Heart right ventricle (tissue), 16 donors: ENCODE measurements around the gene SPATA2. TPM values are rescaled to one million over a fixed set of nuclear protein-coding genes. Genes with fewer than 3 reads are reported as not detected.

Experiments
- ATAC-seq, 8 donors: fragments of 200-7000 bp; cut with Tn5 transposase; one replicate each; pipeline ENCODE4 v1.9.1; 2020; ENCODE audit warnings: mild to moderate bottlenecking in 8 of 8, moderate library complexity in 8 of 8, moderate number of reproducible peaks in 1 of 8
- DNase-seq, 2 donors: peaks; one replicate each; pipeline ENCODE4 v3.0.0-alpha.2; 2020
- H3K27ac ChIP-seq, 10 donors: fragments of 200-600 bp; sonication (generic) in 2 of 10; one replicate each; pipeline versions ENCODE4 v1.5.0 to v1.8.0; 2020 to 2022; ENCODE audit warnings: mild to moderate bottlenecking in 3 of 10
- H3K27me3 ChIP-seq, 7 donors: fragments of 200-600 bp; one replicate each; pipeline ENCODE4 v1.8.0; 2021 to 2022; ENCODE audit warnings: mild to moderate bottlenecking in 2 of 7
- H3K36me3 ChIP-seq, 9 donors: fragments of 200-600 bp; sonication (generic) in 1 of 9; one replicate each; pipeline versions ENCODE4 v1.5.0 to v1.8.0; 2020 to 2022; ENCODE audit warnings: mild to moderate bottlenecking in 2 of 9
- H3K4me1 ChIP-seq, 9 donors: fragments of 200-600 bp; sonication (generic) in 1 of 9; one replicate each; pipeline versions ENCODE4 v1.5.0 to v1.8.0; 2020 to 2022; ENCODE audit warnings: mild to moderate bottlenecking in 4 of 9
- H3K4me3 ChIP-seq, 10 donors: fragments of 200-600 bp; sonication (generic) in 2 of 10; one replicate each; pipeline versions ENCODE4 v1.5.0 to v1.8.0; 2020 to 2022; ENCODE audit warnings: mild to moderate bottlenecking in 7 of 10, moderate library complexity in 2 of 10
- H3K9me3 ChIP-seq, 11 donors: fragments of 200-600 bp in 10 of 11; sonication (generic) in 2 of 11; one replicate each; pipeline versions ENCODE4 v1.5.0 to v1.8.0; 2013 to 2022; ENCODE audit warnings: mild to moderate bottlenecking in 2 of 11, control low read depth in 1 of 11, moderate library complexity in 1 of 11
- WGBS, 2 donors: extraction: QIAGEN DNeasy Blood & Tissue Kit; methylation state at CpG; one replicate each; pipeline ENCODE4 v1.1.7; 2013; ENCODE audit warnings: inconsistent platforms in 1 of 2; 5-methylcytosine and 5-hydroxymethylcytosine counted together
- intact Hi-C, 10 donors: fragments of 100-400 bp; cut with DNase I; formaldehyde crosslinking; loops; one replicate each; pipeline versions ENCODE4 v1.11.1 to v1.14.2; 2022
- polyA plus RNA-seq, 2 donors: library from polyadenylated mRNA; stranded (reverse); fragments of 200-250 nt; gene quantifications; one replicate each; pipeline ENCODE4 v1.2.3, GENCODE V29; 2013
- total RNA-seq, 10 donors: library from RNA; stranded (reverse); fragmentation: NEBNext Ultra II Directional in 3 of 10; extraction: Animal tissue kit (Norgen Biotek cat#: 25700) in 3 of 10; gene quantifications; one replicate each; pipeline versions ENCODE4 v1.2.1 to v1.2.4, GENCODE V29; 2021 to 2023
- TF ChIP-seq, protein P1 (sequence below), 9 donors: fragments of 200-600 bp; sonication (generic) in 2 of 9; IDR thresholded peaks; one replicate each; pipeline versions ENCODE4 v1.5.0 to v1.8.0; 2021 to 2022; ENCODE audit warnings: antibody characterized with exemption in 9 of 9, mild to moderate bottlenecking in 5 of 9, moderate library complexity in 1 of 9
- donor health status: Arrhythmogenic right ventricular cardiomyopathy.
- donor health status: ischemic (EF 13 %, LVEDD 7.1; RV severe dilation, severe dysfunction).
- donor health status: healthy with polysubstance abuse.
- donor health status: DM: no; HTN: yes; CAD: no.
- donor health status: DM: no; HTN: no; CAD: no.
- donor health status: ischemic (EF 25% LVEDD 6.9; RV normal size, moderate dysfunction).
- donor health status: ischemic (EF 25% LVEDD 5.7; RV mildly dilated, moderate dysfunction).
- donor health status: healthy.
- donor health status: DM: yes; HTN: yes; CAD: no.
- donor health status: Ischemic cardiomyopathy.
- donor health status: ischemic (EF 35%, LVEDD 5.7; RV mildly dilated, moderate dysfunction).
- donor health status: nonischemic (EF 11% LVEDD 7.7; RV severe dilation, severe dysfunction).
- donor health status: DM: yes; HTN: yes; CAD: no.
- donor health status: PGD.
- donor health status: ischemic (EF 29% LVEDD 5.4; RV normal size, mild dysfunction).
- donor health status: nonischemic (EF 23%, LVEDD 6.1; RV moderate dilation, normal function).

SPATA2 gene
- total and polyA plus RNA-seq, 12 donors, result 4.8 to 11.8 (median 6.6) TPM

DNA sequence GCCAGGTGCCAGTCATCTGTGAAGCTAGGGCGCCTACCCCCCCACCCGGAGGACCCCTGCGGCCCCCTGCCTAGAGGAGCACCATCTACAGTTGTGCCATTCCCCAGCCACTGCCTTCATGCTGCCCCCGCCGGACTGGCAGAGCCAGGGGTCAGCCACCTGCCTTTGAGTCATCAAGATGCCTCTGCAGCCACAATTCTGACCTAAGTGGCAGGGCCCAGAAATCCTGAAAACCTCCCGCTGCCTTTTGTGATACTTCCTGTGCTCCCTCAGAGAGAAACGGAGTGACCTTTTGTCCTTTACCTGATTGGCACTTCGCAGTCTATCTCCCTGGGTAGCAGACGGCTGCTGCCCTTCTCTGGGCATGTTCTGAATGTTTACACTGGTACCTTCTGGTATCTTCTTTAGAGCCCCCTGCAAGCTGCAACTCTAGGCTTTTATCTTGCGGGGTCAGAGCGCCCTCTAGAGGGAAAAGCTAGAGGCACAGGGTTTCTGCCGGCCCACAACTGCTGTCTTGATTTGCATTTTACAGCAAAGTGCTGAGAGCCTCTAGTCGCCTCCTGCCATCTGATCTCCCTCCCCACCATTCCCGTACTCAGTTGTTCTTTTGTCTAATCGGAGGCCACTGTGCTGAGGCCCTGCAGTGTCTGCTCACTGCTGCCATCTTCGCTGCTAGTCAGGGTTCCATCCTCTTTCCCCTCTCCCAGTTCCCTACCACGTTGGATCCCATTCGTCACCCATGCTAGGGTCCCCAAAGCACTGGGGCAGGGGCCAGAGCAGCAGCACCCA, 26.9 kb downstream of the SPATA2 start:
- Histone ChIP-seq H3K9me3 (no peaks in the 10 kb centered on the region), H3K36me3 (peaks cover 0 to 59% (median 13%) of the 10 kb centered on the region in 9 donors), H3K27me3 (no peaks in the 10 kb centered on the region), H3K4me1 (peaks cover 25 to 68% (median 63%) of the 10 kb centered on the region in 9 donors), H3K27ac (peak overlapping the region in 9 of 10 donors; percentile 3 to 79 (median 71)), H3K4me3 (no peak overlapping the region)
- TF ChIP-seq, protein P1, sequence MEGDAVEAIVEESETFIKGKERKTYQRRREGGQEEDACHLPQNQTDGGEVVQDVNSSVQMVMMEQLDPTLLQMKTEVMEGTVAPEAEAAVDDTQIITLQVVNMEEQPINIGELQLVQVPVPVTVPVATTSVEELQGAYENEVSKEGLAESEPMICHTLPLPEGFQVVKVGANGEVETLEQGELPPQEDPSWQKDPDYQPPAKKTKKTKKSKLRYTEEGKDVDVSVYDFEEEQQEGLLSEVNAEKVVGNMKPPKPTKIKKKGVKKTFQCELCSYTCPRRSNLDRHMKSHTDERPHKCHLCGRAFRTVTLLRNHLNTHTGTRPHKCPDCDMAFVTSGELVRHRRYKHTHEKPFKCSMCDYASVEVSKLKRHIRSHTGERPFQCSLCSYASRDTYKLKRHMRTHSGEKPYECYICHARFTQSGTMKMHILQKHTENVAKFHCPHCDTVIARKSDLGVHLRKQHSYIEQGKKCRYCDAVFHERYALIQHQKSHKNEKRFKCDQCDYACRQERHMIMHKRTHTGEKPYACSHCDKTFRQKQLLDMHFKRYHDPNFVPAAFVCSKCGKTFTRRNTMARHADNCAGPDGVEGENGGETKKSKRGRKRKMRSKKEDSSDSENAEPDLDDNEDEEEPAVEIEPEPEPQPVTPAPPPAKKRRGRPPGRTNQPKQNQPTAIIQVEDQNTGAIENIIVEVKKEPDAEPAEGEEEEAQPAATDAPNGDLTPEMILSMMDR (IDR thresholded peaks at IDR 0.05), result peak; percentile 48 to 81 (median 76)
- peak in 6 of 8 donors; percentile 3 to 32 (median 14) for ATAC-seq
- intact Hi-C loops, result loop anchor here in 4 of 10 donors (1.0 to 5.0 kb wide), 4 partner anchors 36 to 279 kb away; no protein-coding TSS in a partner anchor
- DNase-seq, result peak in 1 of 2 donors; percentile 38
- 61 to 65% methylated on average over 18 of the region's 18 CpGs for WGBS, 2 donors

DNA sequence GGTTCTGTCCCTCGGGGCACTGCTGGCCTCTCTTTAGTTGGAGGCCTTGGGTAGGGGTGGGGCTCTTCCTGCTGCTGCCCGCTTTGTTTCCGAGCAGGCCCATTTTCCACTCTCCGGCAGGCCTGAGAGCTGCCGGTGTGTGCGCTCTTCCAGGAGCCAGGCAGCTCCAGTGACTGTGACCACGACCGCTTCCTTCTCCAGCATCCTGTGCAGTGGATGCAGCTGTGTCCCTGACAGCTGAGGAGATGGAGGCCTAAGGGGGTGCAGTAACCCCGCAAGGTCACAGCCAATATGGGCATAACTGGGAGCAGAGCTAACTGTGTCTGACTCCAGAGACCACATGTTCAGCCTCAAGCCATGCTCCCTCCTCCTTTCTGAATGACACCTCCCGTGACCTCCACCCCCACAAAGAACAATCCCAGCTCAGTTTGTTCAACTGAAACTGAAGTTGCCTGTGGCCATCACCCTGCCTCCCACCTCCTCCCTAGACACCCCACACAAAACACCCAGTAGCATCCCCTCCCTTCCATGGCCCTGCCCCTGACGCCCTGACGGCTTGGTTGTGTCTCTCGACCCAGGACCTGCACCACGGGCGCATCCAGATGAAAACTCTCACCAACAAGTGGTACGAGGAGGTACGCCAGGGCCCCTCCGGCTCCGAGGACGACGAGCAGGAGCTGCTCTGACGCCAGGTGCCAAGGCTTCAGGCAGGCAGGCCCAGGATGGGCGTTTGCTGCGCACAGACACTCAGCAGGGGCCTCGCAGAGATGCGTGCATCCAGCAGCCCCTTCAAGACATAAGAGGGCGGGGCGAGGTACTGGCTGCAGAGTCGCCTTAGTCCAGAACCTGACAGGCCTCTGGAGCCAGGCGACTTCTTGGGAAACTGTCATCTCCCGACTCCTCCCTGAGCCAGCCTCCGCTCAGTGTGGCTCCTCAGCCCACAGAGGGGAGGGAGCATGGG, 27.8 kb downstream of the SPATA2 start:
- no peaks in the 10 kb centered on the region for H3K9me3 ChIP-seq
- H3K27me3 ChIP-seq, result no peaks in the 10 kb centered on the region
- H3K4me1 ChIP-seq, result peaks cover 19 to 60% (median 55%) of the 10 kb centered on the region in 9 donors
- 78 to 80% methylated on average over 32 of the region's 32 CpGs for WGBS, 2 donors
- no peak overlapping the region for H3K4me3 ChIP-seq
- H3K27ac ChIP-seq, result peak overlapping the region in 9 of 10 donors; percentile 38 to 79 (median 71)
- DNase-seq (peak in 1 of 2 donors; percentile 32), ATAC-seq (peak; percentile 14 to 58 (median 42))
- intact Hi-C loops, result loop anchor here in 4 of 10 donors (1.0 to 5.0 kb wide), 4 partner anchors 35 to 278 kb away; no protein-coding TSS in a partner anchor
- TF ChIP-seq, protein P1 (IDR thresholded peaks at IDR 0.05), result no peak
- peaks cover 0 to 68% (median 14%) of the 10 kb centered on the region in 9 donors for H3K36me3 ChIP-seq

DNA sequence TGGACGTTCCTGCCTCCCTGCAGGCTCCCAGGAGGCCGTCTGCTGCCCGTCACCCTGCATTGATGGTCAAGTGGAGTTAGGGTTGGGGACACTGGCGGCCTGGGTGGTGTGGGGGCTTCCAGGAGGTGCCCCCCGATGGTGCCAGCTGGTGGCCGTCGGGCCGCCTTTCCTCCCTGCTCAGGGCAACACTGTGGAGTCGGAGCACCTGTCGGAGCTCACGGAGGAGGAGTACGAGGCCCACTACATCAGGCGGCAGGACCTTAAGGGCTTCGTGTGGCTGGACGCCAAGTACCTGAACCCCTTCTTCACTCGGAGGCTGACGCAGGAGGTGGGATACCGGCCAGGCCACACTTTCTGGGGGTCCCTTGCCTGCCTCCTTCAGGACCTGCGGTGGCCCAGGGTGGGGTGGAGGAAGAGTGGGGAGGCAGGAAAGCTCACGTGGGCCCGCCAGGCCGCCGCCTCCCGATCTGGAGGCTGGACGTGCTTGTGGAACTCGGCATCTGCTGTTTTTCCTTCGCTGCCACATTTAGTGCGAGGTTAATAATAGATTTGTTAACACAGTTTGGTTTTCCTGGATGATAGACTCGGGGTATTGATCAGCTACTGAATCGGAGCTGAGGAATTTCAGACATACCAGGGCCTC, 28.6 kb downstream of the SPATA2 start:
- Histone ChIP-seq H3K4me1 (peaks cover 15 to 51% (median 48%) of the 10 kb centered on the region in 9 donors), H3K36me3 (peaks cover 0 to 76% (median 14%) of the 10 kb centered on the region in 9 donors), H3K9me3 (no peaks in the 10 kb centered on the region), H3K27ac (peak overlapping the region in 9 of 10 donors; percentile 38 to 79 (median 71)), H3K27me3 (no peaks in the 10 kb centered on the region), H3K4me3 (no peak overlapping the region)
- no peak for ATAC-seq
- intact Hi-C loops, result loop anchor here in 1 of 10 donors (5.0 kb wide), 2 partner anchors 34 to 274 kb away; no protein-coding TSS in a partner anchor
- 73 to 77% methylated on average over 26 to 30 of the region's 30 CpGs for WGBS, 2 donors
- DNase-seq, result no peak
- TF ChIP-seq, protein P1 (IDR thresholded peaks at IDR 0.05), result no peak
